Activated CD8-positive, alpha-beta memory T cell treated with anti-CD3 and anti-CD28 coated beads, Interleukin-2, amount 50 U/mL, for 24 hours (primary cell): ENCODE results near the gene SMARCC2.
"Not testable (repeated sequence)": the region's sequence is repeated elsewhere in the genome, so short reads cannot be mapped to it uniquely, and the experiment has no call there.

Experiments used
- DNase-seq: peaks from one replicate; pipeline ENCODE4 v3.0.0-alpha.2; 2020; ENCODE audit errors: extremely low read depth

SMARCC2 gene

DNA sequence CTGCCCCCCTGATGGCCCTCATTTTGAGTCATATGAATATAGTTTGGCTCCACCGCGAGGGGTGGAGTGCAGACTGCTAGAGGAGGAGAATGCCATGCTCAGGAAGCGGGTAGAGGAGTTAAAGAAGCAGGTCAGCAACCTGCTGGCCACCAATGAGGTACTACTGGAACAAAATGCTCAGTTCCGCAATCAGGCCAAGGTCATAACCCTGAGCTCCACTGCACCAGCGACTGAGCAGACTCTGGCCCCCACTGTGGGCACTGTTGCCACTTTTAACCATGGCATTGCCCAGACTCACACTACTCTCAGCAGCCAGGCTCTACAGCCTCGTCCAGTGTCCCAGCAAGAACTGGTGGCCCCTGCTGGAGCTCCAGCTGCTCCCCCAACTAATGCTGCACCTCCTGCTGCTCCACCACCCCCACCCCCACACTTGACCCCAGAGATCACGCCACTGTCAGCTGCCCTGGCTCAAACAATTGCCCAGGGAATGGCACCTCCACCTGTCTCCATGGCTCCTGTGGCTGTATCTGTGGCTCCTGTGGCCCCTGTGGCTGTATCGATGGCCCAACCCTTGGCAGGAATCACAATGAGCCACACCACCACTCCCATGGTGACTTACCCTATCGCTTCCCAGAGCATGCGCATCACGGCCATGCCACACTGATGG is 67.9 kb downstream of the SMARCC2 start:
- DNase-seq = no peak

DNA sequence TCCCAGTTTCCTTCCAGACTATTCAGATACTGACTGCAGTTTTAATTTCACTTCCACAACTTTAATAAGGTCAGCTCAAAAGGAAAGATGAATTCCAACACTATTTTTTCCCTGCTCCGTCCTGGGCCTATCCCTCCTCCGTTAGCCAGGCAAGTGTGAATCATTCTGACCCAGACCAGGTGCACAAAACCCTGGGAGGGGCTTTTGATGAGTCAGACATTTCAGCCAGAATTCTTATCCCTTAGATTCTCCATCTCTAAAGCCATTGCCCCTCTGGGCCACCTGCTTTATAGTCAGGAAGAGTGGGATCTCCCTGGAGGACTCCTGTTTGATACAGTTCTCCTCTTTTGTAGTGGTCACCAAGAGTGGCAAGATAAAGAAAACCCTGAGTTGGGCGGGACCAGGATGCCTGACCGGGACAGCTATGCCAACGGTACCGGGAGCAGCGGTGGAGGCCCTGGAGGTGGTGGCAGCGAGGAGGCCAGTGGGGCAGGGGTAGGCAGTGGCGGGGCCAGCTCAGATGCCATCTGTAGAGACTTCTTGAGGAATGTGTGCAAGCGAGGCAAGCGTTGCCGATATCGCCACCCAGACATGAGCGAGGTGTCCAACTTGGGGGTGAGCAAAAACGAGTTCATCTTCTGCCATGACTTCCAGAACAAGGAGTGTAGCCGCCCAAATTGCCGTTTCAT is 69.0 kb downstream of the SMARCC2 start:
- no peak for DNase-seq

DNA sequence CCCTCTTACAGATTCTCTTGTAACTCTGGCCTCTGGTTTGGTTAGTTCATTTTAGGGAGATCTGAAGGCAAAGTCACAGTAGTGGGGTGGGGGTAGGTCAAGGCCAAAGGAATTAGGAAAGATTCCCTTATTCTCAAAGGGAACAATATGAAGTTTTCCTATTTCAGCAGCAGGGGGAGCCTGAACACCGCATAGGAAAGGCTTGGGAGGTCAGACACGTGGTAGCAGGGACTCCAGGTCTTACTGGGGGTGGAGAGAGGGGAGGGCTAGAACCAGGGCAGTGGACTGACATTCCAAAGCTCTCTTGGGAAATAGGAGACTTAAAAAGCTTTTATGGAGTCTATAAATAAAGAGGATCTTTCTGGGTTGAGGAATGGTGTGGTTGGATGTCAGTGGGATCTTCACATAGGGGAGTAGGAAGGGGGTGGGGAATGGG is 69.9 kb downstream of the SMARCC2 start:
- no peak for DNase-seq

DNA sequence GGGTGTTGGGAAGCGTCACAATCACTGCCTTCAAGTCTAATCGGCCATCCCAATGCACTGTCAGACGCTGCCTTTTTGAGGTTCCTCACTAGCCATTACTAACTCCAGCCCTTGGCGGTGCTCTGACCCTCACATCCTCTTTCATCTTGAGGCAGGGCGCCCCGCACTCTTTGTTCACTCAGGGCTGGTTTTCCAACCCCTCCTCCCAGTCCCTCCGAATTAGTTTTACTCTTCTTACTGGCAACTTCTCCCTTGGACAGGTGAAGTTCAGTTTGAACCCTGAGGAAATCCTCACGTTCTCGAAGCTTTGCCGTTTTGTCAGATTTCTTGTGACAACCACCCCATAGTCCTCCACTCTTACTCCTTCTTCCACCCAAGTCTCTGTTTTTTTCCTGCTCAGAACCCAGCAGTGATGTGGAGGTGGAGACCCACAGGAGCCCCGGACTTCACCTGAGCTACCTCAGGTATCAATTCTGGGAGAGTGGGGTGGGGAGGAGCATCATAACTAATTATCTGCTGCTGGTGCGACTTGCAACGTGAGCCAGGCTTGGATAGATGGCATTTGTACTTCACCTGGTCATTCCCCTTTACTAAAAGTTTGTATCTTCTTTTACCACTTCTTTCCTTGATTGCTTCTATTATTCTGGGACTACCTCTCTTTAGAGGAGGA is 70.5 kb downstream of the SMARCC2 start:
- no peak for DNase-seq

DNA sequence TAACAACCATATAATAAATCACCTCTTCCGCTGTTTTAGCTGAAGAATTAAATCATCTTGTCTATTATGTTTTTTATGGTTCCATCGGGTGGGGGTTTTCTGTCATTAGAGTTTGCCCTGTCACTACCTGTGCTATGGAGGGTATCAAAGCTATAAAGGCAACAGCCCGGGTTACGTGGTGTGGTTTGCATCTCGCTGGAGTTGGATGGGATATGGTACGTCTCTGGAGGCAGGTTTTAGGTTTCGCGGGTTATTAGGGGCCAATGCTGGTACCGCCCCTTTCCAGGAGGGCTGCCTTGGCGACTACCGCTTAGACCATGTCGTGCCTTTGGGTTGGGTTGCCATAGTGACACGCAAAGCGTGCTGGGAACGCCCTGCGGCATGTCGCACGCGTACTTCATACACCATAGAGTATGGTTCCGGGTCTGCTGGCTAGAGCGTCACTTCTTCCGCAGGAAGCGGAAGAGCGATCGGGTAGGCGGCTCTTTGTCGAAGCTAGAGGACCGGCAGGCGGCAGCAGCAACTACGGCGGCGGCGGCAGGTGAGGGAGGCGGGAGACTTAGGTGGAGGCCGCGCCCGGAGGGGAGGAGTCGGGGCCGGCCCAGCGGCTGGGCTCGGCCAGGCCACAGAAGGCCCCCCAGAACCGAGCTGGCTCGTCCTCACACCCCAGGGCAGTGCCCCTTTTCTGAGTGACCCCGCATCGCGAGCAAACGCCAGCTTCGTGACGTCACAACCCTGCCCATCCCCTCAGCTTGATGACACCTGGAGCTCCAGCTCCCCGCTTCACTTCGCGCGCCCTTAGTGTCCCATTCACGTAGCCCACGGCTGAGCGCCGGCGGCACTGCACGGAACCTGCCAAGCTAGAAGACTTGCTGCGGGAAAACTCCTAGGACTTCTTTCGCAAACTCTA is 71.2 kb downstream of the SMARCC2 start, which contains the start of gene ZC3H10:
Gene ZC3H10, plus strand, starts transcription at position 489 of the 910 bp plus-strand sequence. CDS start 2,297 bp downstream, outside the sequence.
- peak; percentile 97 for DNase-seq

DNA sequence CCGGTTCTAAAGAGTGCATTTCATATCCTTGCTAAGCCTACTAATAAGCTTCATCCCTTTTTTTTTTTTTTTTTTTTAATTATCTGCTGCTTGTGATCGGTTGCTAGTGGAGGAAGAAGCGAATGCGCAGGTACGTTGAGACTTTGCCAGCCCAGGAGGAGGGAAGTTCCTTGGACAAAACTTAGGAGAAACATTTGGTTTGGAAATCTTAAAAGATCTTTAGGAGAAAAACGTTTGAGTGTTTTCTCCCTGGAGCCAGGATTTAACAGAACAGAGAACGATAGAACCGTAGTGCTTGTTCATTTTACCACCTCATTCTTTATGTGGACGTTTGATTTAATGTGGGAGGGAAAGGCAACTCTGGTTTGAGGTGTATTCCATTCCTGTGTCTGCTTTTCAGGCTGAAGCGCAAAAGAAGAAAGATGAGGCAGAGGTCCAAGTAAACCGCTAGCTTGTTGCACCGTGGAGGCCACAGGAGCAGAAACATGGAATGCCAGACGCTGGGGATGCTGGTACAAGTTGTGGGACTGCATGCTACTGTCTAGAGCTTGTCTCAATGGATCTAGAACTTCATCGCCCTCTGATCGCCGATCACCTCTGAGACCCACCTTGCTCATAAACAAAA is 72.1 kb downstream of the SMARCC2 start:
- not testable (repeated sequence) for DNase-seq

DNA sequence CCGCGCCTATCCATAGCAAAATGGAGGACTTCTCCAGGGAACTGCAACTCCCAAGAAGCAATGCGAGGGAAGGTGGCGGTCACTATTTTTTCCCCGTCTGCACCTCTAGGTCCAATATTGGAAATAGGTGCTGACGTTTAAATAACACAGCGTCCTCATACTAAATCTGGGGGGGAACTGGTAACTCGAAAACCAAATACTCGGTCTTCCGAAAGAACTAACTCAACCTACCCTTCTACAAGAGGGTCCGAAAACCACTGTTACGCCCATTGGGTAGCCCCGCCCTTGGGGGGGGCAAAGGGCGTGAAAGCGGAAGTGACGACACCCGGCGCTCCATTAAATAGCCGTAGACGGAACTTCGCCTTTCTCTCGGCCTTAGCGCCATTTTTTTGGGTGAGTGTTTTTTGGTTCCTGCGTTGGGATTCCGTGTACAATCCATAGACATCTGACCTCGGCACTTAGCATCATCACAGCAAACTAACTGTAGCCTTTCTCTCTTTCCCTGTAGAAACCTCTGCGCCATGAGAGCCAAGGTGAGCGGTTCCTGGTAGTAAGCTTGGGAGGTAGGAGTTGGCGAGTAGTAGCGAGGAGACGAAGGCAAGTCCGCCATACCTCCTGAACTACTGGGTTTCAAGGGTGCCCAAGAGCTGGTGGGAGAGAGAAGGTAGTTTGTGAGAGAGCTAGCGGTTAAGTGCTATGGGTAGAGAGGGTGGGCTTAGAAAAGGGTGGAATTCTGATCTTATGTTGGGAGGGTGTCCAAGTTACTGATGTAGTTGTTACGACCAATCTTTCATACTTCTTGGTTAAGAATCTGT is 72.8 kb downstream of the SMARCC2 start, which contains the start of gene RPL41:
Gene RPL41, plus strand, starts transcription at position 367 of the 815 bp plus-strand sequence.
- peak; percentile 82 for DNase-seq

DNA sequence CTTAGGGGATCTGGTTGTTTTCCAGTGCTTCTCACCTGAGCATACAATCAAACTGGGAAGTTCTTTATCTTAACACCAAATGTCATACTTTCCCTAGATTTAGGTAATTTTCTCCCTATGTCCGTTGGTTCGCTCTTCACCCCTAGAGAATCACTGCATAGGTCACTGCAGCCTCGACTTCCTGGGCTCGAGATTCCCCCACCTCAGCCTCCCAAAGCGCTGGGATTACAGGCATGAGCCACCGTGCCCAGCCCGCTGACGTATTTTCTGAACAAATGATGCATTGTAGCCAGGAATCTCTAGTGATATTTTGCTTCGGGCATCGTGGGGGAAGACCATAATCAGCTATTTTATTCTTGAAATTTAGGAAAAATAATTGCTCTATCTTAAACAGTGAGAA is 74.0 kb downstream of the SMARCC2 start:
- no peak for DNase-seq

DNA sequence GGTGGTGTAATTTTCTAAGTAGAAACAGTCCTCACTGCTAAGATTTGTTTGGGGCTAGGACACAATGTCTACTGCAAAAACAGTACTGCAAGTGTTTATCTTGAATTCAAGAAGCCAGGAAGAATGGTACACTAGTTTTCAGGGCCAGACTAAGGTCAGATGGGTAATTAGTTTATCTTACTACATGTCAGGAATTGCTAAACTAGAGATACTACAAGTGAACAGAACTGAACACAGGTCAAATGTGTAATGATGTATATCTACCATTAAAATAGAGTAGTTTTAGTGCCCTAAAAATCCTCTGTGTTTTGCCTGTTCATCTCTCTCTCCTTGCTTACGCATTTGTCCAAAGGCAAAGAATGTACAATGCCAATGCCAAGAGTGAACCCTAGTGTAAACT is 75.2 kb downstream of the SMARCC2 start:
- no peak for DNase-seq
